IPS-18a (cell line): ENCODE data around the gene SMIM41.

Experiments
- H3K27ac ChIP-seq: one replicate; pipeline ENCODE4 v1.5.1; 2013; ENCODE audit warnings: low read length
- H3K27me3 ChIP-seq: one replicate; pipeline ENCODE4 v1.6.1; 2013; ENCODE audit warnings: mild to moderate bottlenecking, low read length; ENCODE audit not compliant: control insufficient read depth, insufficient read depth
- H3K36me3 ChIP-seq: one replicate; pipeline ENCODE4 v1.6.1; 2013; ENCODE audit warnings: low read depth, low read length; ENCODE audit not compliant: control insufficient read depth
- H3K4me1 ChIP-seq: one replicate; pipeline ENCODE4 v1.6.1; 2013; ENCODE audit warnings: low read depth, low read length; ENCODE audit not compliant: control insufficient read depth
- H3K4me3 ChIP-seq: one replicate; pipeline ENCODE4 v1.5.1; 2013; ENCODE audit warnings: low read length
- H3K9ac ChIP-seq: one replicate; pipeline ENCODE4 v1.6.1; 2013; ENCODE audit warnings: mild to moderate bottlenecking, low read length, moderate library complexity
- H3K9me3 ChIP-seq: one replicate; pipeline ENCODE4 v1.6.1; 2013; ENCODE audit warnings: low read depth, low read length; ENCODE audit not compliant: control insufficient read depth

The SMIM41 gene

GRCh38 chr12:52053536-52054209, 25.8 kb upstream of the SMIM41 start:
- peaks cover 40% of the 10 kb centered on the region for H3K27me3 ChIP-seq
- H3K4me1 ChIP-seq: peaks cover 11% of the 10 kb centered on the region
- no peak overlapping the region for H3K4me3 ChIP-seq
- H3K27ac ChIP-seq: no peak overlapping the region
- peaks cover 9% of the 10 kb centered on the region for H3K36me3 ChIP-seq
- H3K9me3 ChIP-seq: no peaks in the 10 kb centered on the region
- no peak overlapping the region for H3K9ac ChIP-seq

DNA sequence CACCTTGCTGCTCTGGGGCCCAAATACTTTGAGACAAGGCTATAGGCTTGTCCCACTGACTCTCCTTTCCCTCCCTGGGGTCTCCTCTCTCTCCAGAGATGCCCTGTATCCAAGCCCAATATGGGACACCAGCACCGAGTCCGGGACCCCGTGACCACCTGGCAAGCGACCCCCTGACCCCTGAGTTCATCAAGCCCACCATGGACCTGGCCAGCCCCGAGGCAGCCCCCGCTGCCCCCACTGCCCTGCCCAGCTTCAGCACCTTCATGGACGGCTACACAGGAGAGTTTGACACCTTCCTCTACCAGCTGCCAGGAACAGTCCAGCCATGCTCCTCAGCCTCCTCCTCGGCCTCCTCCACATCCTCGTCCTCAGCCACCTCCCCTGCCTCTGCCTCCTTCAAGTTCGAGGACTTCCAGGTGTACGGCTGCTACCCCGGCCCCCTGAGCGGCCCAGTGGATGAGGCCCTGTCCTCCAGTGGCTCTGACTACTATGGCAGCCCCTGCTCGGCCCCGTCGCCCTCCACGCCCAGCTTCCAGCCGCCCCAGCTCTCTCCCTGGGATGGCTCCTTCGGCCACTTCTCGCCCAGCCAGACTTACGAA, 25.2 kb upstream of the SMIM41 start:
- no peak overlapping the region for H3K4me3 ChIP-seq
- H3K36me3 ChIP-seq: peaks cover 12% of the 10 kb centered on the region
- no peak overlapping the region for H3K9ac ChIP-seq
- no peaks in the 10 kb centered on the region for H3K9me3 ChIP-seq
- peaks cover 33% of the 10 kb centered on the region for H3K27me3 ChIP-seq
- H3K27ac ChIP-seq: no peak overlapping the region
- peaks cover 11% of the 10 kb centered on the region for H3K4me1 ChIP-seq

DNA sequence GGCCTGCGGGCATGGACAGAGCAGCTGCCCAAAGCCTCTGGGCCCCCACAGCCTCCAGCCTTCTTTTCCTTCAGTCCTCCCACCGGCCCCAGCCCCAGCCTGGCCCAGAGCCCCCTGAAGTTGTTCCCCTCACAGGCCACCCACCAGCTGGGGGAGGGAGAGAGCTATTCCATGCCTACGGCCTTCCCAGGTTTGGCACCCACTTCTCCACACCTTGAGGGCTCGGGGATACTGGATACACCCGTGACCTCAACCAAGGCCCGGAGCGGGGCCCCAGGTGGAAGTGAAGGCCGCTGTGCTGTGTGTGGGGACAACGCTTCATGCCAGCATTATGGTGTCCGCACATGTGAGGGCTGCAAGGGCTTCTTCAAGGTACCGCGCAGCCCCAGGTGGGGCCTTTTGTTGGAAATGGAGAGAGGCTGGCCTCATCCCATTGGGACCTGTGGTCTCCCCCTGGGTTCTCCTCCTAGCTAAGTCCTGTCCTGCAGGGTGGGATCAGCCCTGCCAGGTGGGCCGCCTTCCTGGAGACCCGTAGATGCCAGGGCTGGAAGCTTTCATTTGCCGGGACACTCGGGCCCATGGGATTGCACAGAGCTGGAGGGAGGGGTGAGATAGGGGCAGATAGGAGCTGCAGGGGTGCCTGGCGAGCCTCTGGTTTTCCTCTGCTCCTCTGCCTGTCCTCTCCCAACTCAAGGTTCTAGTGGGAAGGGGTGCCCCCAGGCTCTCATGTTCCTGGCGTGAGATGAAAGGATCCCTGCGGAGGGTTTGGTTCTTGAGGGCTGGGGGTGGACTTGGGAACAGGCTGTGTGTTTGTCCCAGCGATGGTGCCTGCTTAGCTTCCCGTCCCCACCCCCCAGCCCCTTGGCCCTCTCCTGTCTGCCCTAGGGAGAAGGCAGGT, 24.4 kb upstream of the SMIM41 start:
- no peak overlapping the region for H3K9ac ChIP-seq
- no peak overlapping the region for H3K4me3 ChIP-seq

DNA sequence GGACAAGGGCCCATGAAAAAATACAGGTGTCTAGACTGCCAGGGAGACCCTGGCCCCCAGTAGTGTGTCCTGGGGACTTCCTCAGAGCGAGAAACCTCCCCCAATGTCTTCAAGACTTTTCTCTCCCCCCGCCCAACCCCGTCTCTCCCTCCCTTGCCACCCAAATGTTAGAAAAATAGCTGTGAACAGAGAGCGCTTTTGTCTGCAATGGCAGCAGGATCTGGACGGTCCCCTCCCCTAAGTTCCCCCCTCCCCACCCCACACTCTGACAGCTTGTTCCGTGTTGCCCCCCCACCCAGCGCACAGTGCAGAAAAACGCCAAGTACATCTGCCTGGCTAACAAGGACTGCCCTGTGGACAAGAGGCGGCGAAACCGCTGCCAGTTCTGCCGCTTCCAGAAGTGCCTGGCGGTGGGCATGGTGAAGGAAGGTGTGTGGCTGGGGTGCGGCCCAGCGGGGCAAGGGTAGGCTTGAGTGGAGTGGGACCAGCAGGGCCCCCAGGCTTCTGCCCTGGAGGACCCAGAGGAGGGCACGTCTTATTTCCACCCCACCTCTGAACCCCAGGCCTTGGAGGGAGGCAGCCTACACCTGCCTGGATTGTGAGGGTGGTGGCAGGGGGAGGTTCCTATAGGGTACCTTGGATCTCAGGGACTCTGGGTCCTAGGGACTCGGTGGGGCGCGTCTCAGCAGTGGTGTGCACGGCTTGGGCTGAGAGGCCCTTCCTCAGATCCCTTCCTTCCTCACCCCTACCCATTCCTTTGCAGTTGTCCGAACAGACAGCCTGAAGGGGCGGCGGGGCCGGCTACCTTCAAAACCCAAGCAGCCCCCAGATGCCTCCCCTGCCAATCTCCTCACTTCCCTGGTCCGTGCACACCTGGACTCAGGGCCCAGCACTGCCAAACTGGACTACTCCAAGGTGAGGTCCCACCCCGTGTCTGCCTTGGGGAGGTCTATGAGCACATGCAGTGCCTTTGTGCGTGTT, 23.5 kb upstream of the SMIM41 start:
- Histone ChIP-seq H3K9ac (no peak overlapping the region), H3K36me3 (peaks cover 15% of the 10 kb centered on the region), H3K4me3 (no peak overlapping the region), H3K27ac (no peak overlapping the region), H3K9me3 (no peaks in the 10 kb centered on the region), H3K27me3 (peaks cover 17% of the 10 kb centered on the region), H3K4me1 (peaks cover 6% of the 10 kb centered on the region)

More for the DNA sequence above, 24.4 kb upstream of the SMIM41 start:
- H3K9me3 ChIP-seq: no peaks in the 10 kb centered on the region
- H3K36me3 ChIP-seq: peaks cover 15% of the 10 kb centered on the region
- peaks cover 9% of the 10 kb centered on the region for H3K4me1 ChIP-seq
- H3K27ac ChIP-seq: no peak overlapping the region
- peaks cover 25% of the 10 kb centered on the region for H3K27me3 ChIP-seq

GRCh38 chr12:52056801-52057637, 22.5 kb upstream of the SMIM41 start:
- H3K27ac ChIP-seq: no peak overlapping the region
- H3K36me3 ChIP-seq: peaks cover 15% of the 10 kb centered on the region
- H3K9ac ChIP-seq: no peak overlapping the region
- H3K27me3 ChIP-seq: peaks cover 9% of the 10 kb centered on the region
- no peaks in the 10 kb centered on the region for H3K9me3 ChIP-seq
- H3K4me3 ChIP-seq: no peak overlapping the region
- H3K4me1 ChIP-seq: peaks cover under 1% of the 10 kb centered on the region

DNA sequence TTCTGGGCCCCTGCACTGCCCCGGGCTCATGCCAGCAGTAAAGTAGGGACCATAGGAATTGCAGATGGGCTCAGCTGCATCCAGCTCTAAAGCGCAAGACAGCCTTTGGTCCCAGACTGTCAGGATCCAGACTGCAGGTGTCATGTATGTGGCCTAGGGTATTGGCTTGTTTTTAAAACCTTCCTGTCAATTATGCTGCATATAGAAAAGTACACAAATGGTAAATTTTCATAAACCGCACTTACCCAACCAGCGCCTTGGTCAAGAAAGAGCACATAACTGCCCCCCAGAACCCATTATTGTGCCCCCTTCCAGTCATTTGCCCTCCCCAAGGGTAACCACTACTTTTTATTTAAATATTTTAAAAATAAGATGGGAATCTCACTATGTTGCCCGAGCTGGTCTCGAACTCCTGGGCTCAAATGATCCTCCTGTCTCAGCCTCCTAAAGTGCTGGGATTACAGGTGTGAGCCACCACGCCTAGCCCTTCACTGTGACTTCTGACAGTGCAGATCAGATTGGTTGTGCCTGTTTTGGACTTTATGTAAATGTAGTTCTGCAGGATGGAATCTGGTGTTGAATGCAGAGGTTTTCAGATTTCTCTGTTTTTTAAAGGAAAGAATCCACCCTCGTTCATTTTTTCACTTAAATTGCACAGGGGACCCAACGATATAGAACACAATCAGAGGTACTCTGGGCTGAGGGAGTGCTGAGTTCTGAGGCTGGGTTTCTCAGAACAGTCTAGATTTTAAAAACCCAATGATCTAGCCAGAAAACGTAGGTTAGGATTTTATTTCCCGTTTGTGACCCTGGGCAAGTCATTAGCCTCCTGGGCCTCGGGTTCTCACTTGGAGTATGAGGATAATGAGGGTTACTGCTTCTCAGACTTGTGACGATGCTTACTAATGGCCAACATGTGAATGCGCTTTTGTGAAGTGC, 21.6 kb upstream of the SMIM41 start:
- Histone ChIP-seq H3K9me3 (no peaks in the 10 kb centered on the region), H3K9ac (no peak overlapping the region), H3K4me3 (no peak overlapping the region), H3K4me1 (no peaks in the 10 kb centered on the region), H3K36me3 (peaks cover 15% of the 10 kb centered on the region), H3K27me3 (no peaks in the 10 kb centered on the region), H3K27ac (no peak overlapping the region)

- no peaks in the 10 kb centered on the region for H3K4me1 ChIP-seq
- no peaks in the 10 kb centered on the region for H3K27me3 ChIP-seq
- H3K27ac ChIP-seq: no peak overlapping the region
- no peaks in the 10 kb centered on the region for H3K9me3 ChIP-seq
- H3K9ac ChIP-seq: no peak overlapping the region
- peaks cover 15% of the 10 kb centered on the region for H3K36me3 ChIP-seq
- no peak overlapping the region for H3K4me3 ChIP-seq
Measured at GRCh38 chr12:52058631-52059361, 20.7 kb upstream of the SMIM41 start.

DNA sequence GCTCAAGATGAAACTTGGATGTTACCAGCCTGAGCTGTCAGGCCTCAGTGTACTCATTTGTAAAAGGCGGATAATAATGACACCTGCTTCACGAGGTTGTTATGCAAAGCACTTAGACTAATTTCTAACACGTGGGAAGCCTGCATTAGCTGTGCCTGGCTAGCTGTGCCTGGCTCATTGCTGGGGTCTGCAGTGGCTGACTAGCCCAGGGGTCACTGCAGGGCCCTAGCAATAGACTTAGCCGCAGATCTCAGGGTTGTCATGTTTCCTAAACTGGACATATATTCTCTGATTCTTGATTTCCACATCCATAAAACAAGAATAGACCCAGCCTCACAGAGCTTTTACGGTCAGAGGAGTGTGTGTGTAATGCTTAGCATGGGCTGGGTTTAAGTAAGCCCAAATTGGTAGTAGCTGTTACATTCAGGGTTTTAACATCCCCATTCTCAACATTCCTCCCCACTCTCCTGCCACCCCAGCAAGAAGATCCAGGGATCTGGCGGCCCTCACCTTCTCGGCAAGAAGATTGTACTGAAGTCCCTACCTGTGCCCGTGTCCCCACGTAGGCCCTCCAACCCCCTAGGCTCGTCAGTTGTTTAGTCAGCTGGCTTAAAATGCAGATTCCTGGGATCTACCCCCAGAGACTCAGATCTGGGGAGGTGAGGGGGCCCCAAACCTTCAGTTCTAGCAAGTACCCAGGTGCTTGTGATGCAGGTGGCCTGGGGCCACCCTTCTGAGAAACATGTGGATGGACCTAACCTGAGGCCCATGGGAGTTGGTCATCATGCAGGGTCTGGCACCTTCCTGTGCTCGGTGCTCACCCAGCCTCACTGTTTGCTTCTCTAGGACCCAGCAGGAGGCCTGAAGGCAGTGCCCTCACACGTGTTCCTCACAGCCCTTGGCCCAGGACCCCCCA, 19.7 kb upstream of the SMIM41 start:
- no peak overlapping the region for H3K9ac ChIP-seq
- no peaks in the 10 kb centered on the region for H3K27me3 ChIP-seq
- no peak overlapping the region for H3K4me3 ChIP-seq
- no peak overlapping the region for H3K27ac ChIP-seq
- H3K9me3 ChIP-seq: no peaks in the 10 kb centered on the region
- no peaks in the 10 kb centered on the region for H3K4me1 ChIP-seq
- H3K36me3 ChIP-seq: peaks cover 15% of the 10 kb centered on the region
